Brain microvascular endothelial cell (primary cell): ENCODE data around the gene ANKRD63.
A peak's percentile ranks its signal among the peaks of the same experiment; 100 is the strongest.

ENCODE experiments used
- DNase-seq: peaks from one replicate; pipeline ENCODE4 v3.0.0-alpha.2; 2020
- H3K27ac ChIP-seq: fragments of 250-450 bp; sonication (Bioruptor Pico); 2 replicates; pipeline ENCODE4 v1.5.1; 2020; ENCODE audit warnings: mild to moderate bottlenecking, moderate library complexity
- H3K27me3 ChIP-seq: fragments of 250-450 bp; sonication (Bioruptor Pico); replicated peaks from 2 replicates; pipeline ENCODE4 v1.5.1; 2020; ENCODE audit warnings: mild to moderate bottlenecking
- H3K36me3 ChIP-seq: fragments of 250-450 bp; sonication (Bioruptor Pico); replicated peaks from 2 replicates; pipeline ENCODE4 v1.5.1; 2020; ENCODE audit warnings: mild to moderate bottlenecking
- H3K4me3 ChIP-seq: 2 replicates; pipeline ENCODE4 v1.5.1; 2011; ENCODE audit warnings: low read depth, mild to moderate bottlenecking, control low read depth, low read length, moderate library complexity
- in situ Hi-C: cut with HindIII; loops from 2 replicates; pipeline ENCODE4 v1.10.0; 2017; ENCODE audit warnings: low sequenced_read_pairs, low pct_ligation_motif_present
- TF ChIP-seq, protein P1 (sequence below): IDR thresholded peaks from 2 replicates; pipeline ENCODE4 v1.5.1; 2011; ENCODE audit warnings: low read depth, mild to moderate bottlenecking, moderate library complexity, low read length, control low read depth, inconsistent platforms; ENCODE audit errors: missing control alignments

ANKRD63 gene

GRCh38 chr15:40269604-40270003 lies 13.3 kb downstream of the ANKRD63 start:
- in situ Hi-C loops, result loop anchor here (5.0 kb wide), 1 partner anchor 42 kb away; no protein-coding TSS in a partner anchor
- Histone ChIP-seq H3K27me3 (no peaks in the 10 kb centered on the region), H3K4me3 (no peak overlapping the region), H3K36me3 (no peaks in the 10 kb centered on the region), H3K27ac (no peak overlapping the region)
- DNase-seq, result no peak
- TF ChIP-seq, protein P1, sequence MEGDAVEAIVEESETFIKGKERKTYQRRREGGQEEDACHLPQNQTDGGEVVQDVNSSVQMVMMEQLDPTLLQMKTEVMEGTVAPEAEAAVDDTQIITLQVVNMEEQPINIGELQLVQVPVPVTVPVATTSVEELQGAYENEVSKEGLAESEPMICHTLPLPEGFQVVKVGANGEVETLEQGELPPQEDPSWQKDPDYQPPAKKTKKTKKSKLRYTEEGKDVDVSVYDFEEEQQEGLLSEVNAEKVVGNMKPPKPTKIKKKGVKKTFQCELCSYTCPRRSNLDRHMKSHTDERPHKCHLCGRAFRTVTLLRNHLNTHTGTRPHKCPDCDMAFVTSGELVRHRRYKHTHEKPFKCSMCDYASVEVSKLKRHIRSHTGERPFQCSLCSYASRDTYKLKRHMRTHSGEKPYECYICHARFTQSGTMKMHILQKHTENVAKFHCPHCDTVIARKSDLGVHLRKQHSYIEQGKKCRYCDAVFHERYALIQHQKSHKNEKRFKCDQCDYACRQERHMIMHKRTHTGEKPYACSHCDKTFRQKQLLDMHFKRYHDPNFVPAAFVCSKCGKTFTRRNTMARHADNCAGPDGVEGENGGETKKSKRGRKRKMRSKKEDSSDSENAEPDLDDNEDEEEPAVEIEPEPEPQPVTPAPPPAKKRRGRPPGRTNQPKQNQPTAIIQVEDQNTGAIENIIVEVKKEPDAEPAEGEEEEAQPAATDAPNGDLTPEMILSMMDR, result no peak

DNA sequence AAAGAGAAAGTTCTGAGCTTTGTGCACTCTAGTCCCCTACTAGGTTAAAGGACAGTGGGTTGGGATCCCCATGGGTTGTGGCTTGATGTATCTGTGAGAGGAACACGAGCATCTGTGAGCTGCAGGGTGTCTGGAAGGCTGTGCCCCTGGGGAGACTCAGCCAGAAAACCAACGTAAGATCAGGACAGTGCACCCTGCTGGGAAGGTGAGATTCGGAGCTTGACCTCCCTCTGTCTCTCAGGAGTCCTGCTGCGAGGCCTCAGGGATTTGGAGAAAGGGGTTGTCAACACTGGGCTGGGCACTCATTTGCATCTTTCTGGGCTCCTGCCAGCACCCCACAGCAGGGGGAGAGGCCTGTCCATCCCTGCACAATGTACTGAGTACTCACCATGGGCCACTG lies 15.2 kb downstream of the ANKRD63 start:
- in situ Hi-C loops, result no loop called here
- H3K36me3 ChIP-seq, result no peaks in the 10 kb centered on the region
- no peak overlapping the region for H3K27ac ChIP-seq
- TF ChIP-seq, protein P1, result no peak
- no peaks in the 10 kb centered on the region for H3K27me3 ChIP-seq
- no peak overlapping the region for H3K4me3 ChIP-seq
- DNase-seq, result no peak

GRCh38 chr15:40266828-40267304 lies 16.0 kb downstream of the ANKRD63 start:
- TF ChIP-seq, protein P1, result no peak
- H3K4me3 ChIP-seq, result no peak overlapping the region
- peak; percentile 96 for DNase-seq
- H3K27ac ChIP-seq, result peak overlapping the region; percentile 57
- no peaks in the 10 kb centered on the region for H3K27me3 ChIP-seq
- in situ Hi-C loops, result no loop called here
- H3K36me3 ChIP-seq, result no peaks in the 10 kb centered on the region

GRCh38 chr15:40265875-40266274 lies 17.0 kb downstream of the ANKRD63 start:
- TF ChIP-seq, protein P1, result no peak
- in situ Hi-C loops, result no loop called here
- no peak overlapping the region for H3K4me3 ChIP-seq
- H3K27me3 ChIP-seq, result no peaks in the 10 kb centered on the region
- no peak overlapping the region for H3K27ac ChIP-seq
- no peaks in the 10 kb centered on the region for H3K36me3 ChIP-seq
- DNase-seq, result no peak

- no peak for DNase-seq
- in situ Hi-C loops, result no loop called here
- TF ChIP-seq, protein P1, result no peak
- H3K36me3 ChIP-seq, result no peaks in the 10 kb centered on the region
- H3K4me3 ChIP-seq, result no peak overlapping the region
- no peak overlapping the region for H3K27ac ChIP-seq
- H3K27me3 ChIP-seq, result no peaks in the 10 kb centered on the region
These were observed 17.5 kb downstream of the ANKRD63 start for GRCh38 chr15:40265355-40265754.
